Activated CD8-positive, alpha-beta T cell treated with anti-CD3 and anti-CD28 coated beads for 36 hours (primary cell): ENCODE measurements around the gene ABHD12. TPM values are rescaled to one million over a fixed set of nuclear protein-coding genes. Genes with fewer than 3 reads are reported as not detected.

Experiments used
- ATAC-seq: fragments of 200-7000 bp; cut with Tn5 transposase; one replicate; pipeline ENCODE4 v1.10.0; 2021; ENCODE audit warnings: mild to moderate bottlenecking, moderate library complexity
- CTCF ChIA-PET: fragments of 350-600 bp; sonication (Branson Sonifier 250); formaldehyde crosslinking; loops from one replicate; lab custom pipeline; 2021; ENCODE audit warnings: antibody characterized with exemption; lab: Charles Lee
- POLR2A ChIA-PET: fragments of 350-600 bp; sonication (Branson Sonifier 250); formaldehyde crosslinking; loops from one replicate; lab custom pipeline; 2021; ENCODE audit warnings: antibody characterized with exemption; lab: Charles Lee
- DNase-seq: peaks from one replicate; pipeline ENCODE4 v3.0.0-alpha.2; 2020
- H3K27ac Mint-ChIP-seq: one replicate; pipeline ENCODE4 v1.8.0; 2021; ENCODE audit warnings: mild to moderate bottlenecking, mixed read lengths
- H3K27me3 Mint-ChIP-seq: one replicate; pipeline ENCODE4 v1.8.0; 2021; ENCODE audit warnings: mixed read lengths
- H3K36me3 Mint-ChIP-seq: one replicate; pipeline ENCODE4 v1.8.0; 2021; ENCODE audit warnings: low read depth, mixed read lengths
- H3K4me1 Mint-ChIP-seq: one replicate; pipeline ENCODE4 v1.8.0; 2021; ENCODE audit warnings: low read depth, mixed read lengths
- H3K4me3 Mint-ChIP-seq: one replicate; pipeline ENCODE4 v1.8.0; 2021; ENCODE audit warnings: mild to moderate bottlenecking, moderate library complexity, mixed read lengths
- H3K9me3 Mint-ChIP-seq: one replicate; pipeline ENCODE4 v1.8.0; 2021; ENCODE audit warnings: mixed read lengths
- CTCF ChIP-seq: fragments of 200-600 bp; IDR thresholded peaks from one replicate; pipeline ENCODE4 v1.8.0; 2022; ENCODE audit warnings: antibody characterized with exemption, mild to moderate bottlenecking
- intact Hi-C: fragments of 100-400 bp; cut with micrococcal nuclease; formaldehyde crosslinking; loops from one replicate; pipeline ENCODE4 v1.10.0; 2022
- total RNA-seq, 2 experiments: library from RNA; stranded (reverse); gene quantifications; one replicate each; pipeline ENCODE4 v1.2.3, GENCODE V29; 2021

The ABHD12 gene
- total RNA-seq, 2 experiments from 2014 or later: 16.0 to 17.0 TPM

- Mint-ChIP-seq H3K27me3 (no peaks in the 10 kb centered on the region), H3K9me3 (no peaks in the 10 kb centered on the region), H3K4me1 (peaks cover 3% of the 10 kb centered on the region), H3K4me3 (no peak overlapping the region), H3K36me3 (no peaks in the 10 kb centered on the region), H3K27ac (peak overlapping the region; percentile 43)
- intact Hi-C loops: loop anchor here (2.0 kb wide), 1 partner anchor 99 kb away; no protein-coding TSS in a partner anchor
- TF ChIP-seq CTCF: no peak
- ChIA-PET POLR2A (interaction anchor here (1.0 kb wide), 2 partner anchors 99 to 108 kb away, joined by 3 read pairs; partner anchors contain the start of gene GINS1), CTCF (interaction anchor here (1.0 to 2.8 kb wide), 3 partner anchors 11 to 121 kb away, joined by 3 to 7 read pairs (median 4); no protein-coding TSS in a partner anchor)
- DNase-seq (no peak), ATAC-seq (no peak)
These were observed 90.8 kb downstream of the ABHD12 start for GRCh38 chr20:25299806-25300205.

GRCh38 chr20:25297141-25297905 lies 93.3 kb downstream of the ABHD12 start:
- H3K9me3 Mint-ChIP-seq: no peaks in the 10 kb centered on the region
- no peak for DNase-seq
- H3K36me3 Mint-ChIP-seq: no peaks in the 10 kb centered on the region
- intact Hi-C loops: no loop called here
- ATAC-seq: no peak
- no peak for TF ChIP-seq CTCF
- H3K4me1 Mint-ChIP-seq: peaks cover 6% of the 10 kb centered on the region
- ChIA-PET CTCF (interaction anchor here (1.1 to 5.1 kb wide), 5 partner anchors 28 to 111 kb away, joined by 3 to 58 read pairs (median 7); partner anchors contain the start of gene GINS1), POLR2A (no interaction called here)
- peak overlapping the region; percentile 34 for H3K27ac Mint-ChIP-seq
- H3K27me3 Mint-ChIP-seq: no peaks in the 10 kb centered on the region
- no peak overlapping the region for H3K4me3 Mint-ChIP-seq

- no peaks in the 10 kb centered on the region for H3K9me3 Mint-ChIP-seq
- ATAC-seq (peak; percentile 70), DNase-seq (peak; percentile 51)
- H3K36me3 Mint-ChIP-seq: no peaks in the 10 kb centered on the region
- H3K4me1 Mint-ChIP-seq: peaks cover 6% of the 10 kb centered on the region
- no peak overlapping the region for H3K27ac Mint-ChIP-seq
- H3K27me3 Mint-ChIP-seq: no peaks in the 10 kb centered on the region
- no peak overlapping the region for H3K4me3 Mint-ChIP-seq
- POLR2A ChIA-PET: interaction anchor here (0.7 to 1.6 kb wide), 2 partner anchors 17 to 92 kb away, joined by 3 read pairs; no protein-coding TSS in a partner anchor
- TF ChIP-seq CTCF: peak; percentile 39
- intact Hi-C loops: no loop called here
- CTCF ChIA-PET: interaction anchor here (0.6 to 5.1 kb wide), 12 partner anchors 12 to 302 kb away, joined by 3 to 58 read pairs (median 5); partner anchors contain the start of gene GINS1
These were observed 94.2 kb downstream of the ABHD12 start for GRCh38 chr20:25296094-25297093.

GRCh38 chr20:25295386-25296093 lies 95.1 kb downstream of the ABHD12 start:
- Mint-ChIP-seq H3K9me3 (no peaks in the 10 kb centered on the region), H3K27me3 (no peaks in the 10 kb centered on the region), H3K4me3 (no peak overlapping the region), H3K4me1 (peaks cover 6% of the 10 kb centered on the region), H3K27ac (no peak overlapping the region), H3K36me3 (no peaks in the 10 kb centered on the region)
- DNase-seq (no peak), ATAC-seq (no peak)
- ChIA-PET CTCF (interaction anchor here (0.7 to 5.1 kb wide), 13 partner anchors 8 to 301 kb away, joined by 3 to 58 read pairs (median 5); partner anchors contain the start of gene GINS1), POLR2A (interaction anchor here (0.7 to 1.6 kb wide), 3 partner anchors 14 to 92 kb away, joined by 3 to 4 read pairs (median 3); no protein-coding TSS in a partner anchor)
- TF ChIP-seq CTCF: no peak
- intact Hi-C loops: no loop called here
